ENCODE measurements around the gene PRL.

DNA sequence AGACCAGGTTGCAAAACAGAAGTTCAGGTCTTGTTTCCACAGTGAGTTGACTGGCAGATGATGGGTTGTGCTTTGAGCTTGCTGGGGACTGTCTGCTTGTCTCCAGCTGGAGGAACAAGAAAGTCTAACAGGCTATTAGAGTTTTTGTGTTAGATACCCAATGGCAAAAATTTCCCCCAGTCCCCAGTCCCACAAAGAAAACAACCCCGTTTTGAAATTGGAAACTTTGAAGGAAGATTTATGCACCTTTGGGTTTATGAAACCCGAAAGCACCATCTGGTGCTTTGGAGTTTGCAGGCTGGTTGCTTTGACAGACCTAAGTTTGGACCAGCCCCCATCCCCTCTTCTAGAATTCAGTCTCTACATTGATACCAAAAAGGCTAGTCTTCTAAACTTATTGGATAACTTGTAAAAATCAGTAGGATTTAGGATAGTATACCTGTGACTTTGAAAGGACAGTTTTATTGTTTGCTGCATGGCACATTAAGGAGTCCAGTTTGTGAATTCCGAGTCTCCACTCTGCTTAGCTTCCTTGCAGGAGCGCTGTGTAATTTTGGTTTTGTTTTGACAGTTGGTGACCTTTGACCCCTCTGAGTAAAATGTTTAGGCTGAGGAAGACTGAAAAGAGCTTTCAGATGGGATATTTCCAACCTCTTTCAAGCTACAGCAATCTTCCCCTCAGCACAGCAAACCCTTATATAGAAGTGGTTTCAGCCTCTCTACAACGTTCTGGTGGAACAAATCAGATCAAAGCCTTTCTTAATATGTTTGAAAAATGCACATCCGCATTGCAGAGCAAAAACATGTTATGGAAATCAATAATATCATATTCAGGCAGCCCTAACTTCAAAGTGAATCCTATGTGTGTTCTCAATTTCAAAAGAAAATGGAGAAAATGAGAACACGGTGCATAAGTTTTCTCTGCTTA, 25.5 kb upstream of the PRL start:
- TF ChIP-seq, protein P1, sequence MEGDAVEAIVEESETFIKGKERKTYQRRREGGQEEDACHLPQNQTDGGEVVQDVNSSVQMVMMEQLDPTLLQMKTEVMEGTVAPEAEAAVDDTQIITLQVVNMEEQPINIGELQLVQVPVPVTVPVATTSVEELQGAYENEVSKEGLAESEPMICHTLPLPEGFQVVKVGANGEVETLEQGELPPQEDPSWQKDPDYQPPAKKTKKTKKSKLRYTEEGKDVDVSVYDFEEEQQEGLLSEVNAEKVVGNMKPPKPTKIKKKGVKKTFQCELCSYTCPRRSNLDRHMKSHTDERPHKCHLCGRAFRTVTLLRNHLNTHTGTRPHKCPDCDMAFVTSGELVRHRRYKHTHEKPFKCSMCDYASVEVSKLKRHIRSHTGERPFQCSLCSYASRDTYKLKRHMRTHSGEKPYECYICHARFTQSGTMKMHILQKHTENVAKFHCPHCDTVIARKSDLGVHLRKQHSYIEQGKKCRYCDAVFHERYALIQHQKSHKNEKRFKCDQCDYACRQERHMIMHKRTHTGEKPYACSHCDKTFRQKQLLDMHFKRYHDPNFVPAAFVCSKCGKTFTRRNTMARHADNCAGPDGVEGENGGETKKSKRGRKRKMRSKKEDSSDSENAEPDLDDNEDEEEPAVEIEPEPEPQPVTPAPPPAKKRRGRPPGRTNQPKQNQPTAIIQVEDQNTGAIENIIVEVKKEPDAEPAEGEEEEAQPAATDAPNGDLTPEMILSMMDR (IDR thresholded peaks at IDR 0.05), result no peak
- TF ChIP-seq POLR2A (IDR thresholded peaks at IDR 0.05), result no peak
